ENCODE measurements around the gene RHOU.

The RHOU gene

GRCh38 chr1:228739826-228740225 lies 4.5 kb downstream of the RHOU start:
- no peak for DNase-seq

GRCh38 chr1:228740543-228741317 lies 5.5 kb downstream of the RHOU start:
- no peak for DNase-seq

GRCh38 chr1:228742281-228742860 lies 7.1 kb downstream of the RHOU start:
- DNase-seq, result no peak

GRCh38 chr1:228743405-228743804 lies 8.1 kb downstream of the RHOU start:
- no peak for DNase-seq

GRCh38 chr1:228744356-228744755 lies 9.1 kb downstream of the RHOU start:
- no peak for DNase-seq

- no peak for DNase-seq
Measured at GRCh38 chr1:228744918-228745317, 9.6 kb downstream of the RHOU start.

GRCh38 chr1:228745497-228745896 lies 10.2 kb downstream of the RHOU start:
- DNase-seq, result no peak

GRCh38 chr1:228747301-228747935 lies 12.1 kb downstream of the RHOU start:
- DNase-seq, result no peak

GRCh38 chr1:228748029-228748428 lies 12.8 kb downstream of the RHOU start:
- DNase-seq, result no peak

- DNase-seq, result no peak
Measured at GRCh38 chr1:228748431-228748830, 13.2 kb downstream of the RHOU start.

GRCh38 chr1:228749765-228750164 lies 14.5 kb downstream of the RHOU start:
- no peak for DNase-seq

- DNase-seq, result no peak
Measured at GRCh38 chr1:228750915-228751314, 15.6 kb downstream of the RHOU start.

GRCh38 chr1:228751360-228752098 lies 16.2 kb downstream of the RHOU start:
- DNase-seq, result no peak

GRCh38 chr1:228752258-228752657 lies 17.0 kb downstream of the RHOU start:
- DNase-seq, result no peak

- no peak for DNase-seq
Measured at GRCh38 chr1:228752675-228753265, 17.5 kb downstream of the RHOU start.

GRCh38 chr1:228753287-228753686 lies 18.0 kb downstream of the RHOU start:
- no peak for DNase-seq

- DNase-seq, result no peak
Measured at GRCh38 chr1:228753786-228754360, 18.6 kb downstream of the RHOU start.

- no peak for DNase-seq
Measured at GRCh38 chr1:228754646-228755268, 19.5 kb downstream of the RHOU start.

- DNase-seq, result no peak
Measured at GRCh38 chr1:228755800-228756199, 20.5 kb downstream of the RHOU start.

GRCh38 chr1:228756457-228756856 lies 21.2 kb downstream of the RHOU start:
- DNase-seq, result no peak

GRCh38 chr1:228758447-228758846 lies 23.2 kb downstream of the RHOU start:
- DNase-seq, result no peak

GRCh38 chr1:228760979-228761378 lies 25.7 kb downstream of the RHOU start:
- no peak for DNase-seq

Data from NK-92 treated with Interleukin-12 subunit alpha and Interleukin-12 subunit beta, amount 100 ng/mL, for 24 hours (cell line).